Measurements from ENCODE around the gene SLC25A2. TPM values are rescaled to one million over a fixed set of nuclear protein-coding genes. Genes with fewer than 3 reads are reported as not detected.

Gene SLC25A2
- total RNA-seq, 4 donors from 2014 or later, result 0.85 to 2.3 (median 1.0) TPM

GRCh38 chr5:141319699-141320098 lies 15.8 kb upstream of the SLC25A2 start:
- no peak for TF ChIP-seq CTCF (IDR thresholded peaks at IDR 0.05; ENCODE audit: low read depth)

GRCh38 chr5:141319202-141319601 lies 15.4 kb upstream of the SLC25A2 start:
- TF ChIP-seq CTCF (IDR thresholded peaks at IDR 0.05; ENCODE audit: low read depth), result no peak

GRCh38 chr5:141313711-141314110 lies 9.9 kb upstream of the SLC25A2 start:
- TF ChIP-seq CTCF (IDR thresholded peaks at IDR 0.05; ENCODE audit: low read depth), result no peak

GRCh38 chr5:141306630-141307029 lies 2.8 kb upstream of the SLC25A2 start:
- TF ChIP-seq CTCF (IDR thresholded peaks at IDR 0.05; ENCODE audit: low read depth), result no peak

- no peak for TF ChIP-seq CTCF (IDR thresholded peaks at IDR 0.05; ENCODE audit: low read depth)
Measured at GRCh38 chr5:141298376-141298775, 5.5 kb downstream of the SLC25A2 start.

GRCh38 chr5:141272906-141273305 lies 30.9 kb downstream of the SLC25A2 start:
- no peak for TF ChIP-seq CTCF (IDR thresholded peaks at IDR 0.05; ENCODE audit: low read depth)

GRCh38 chr5:141269195-141269594 lies 34.7 kb downstream of the SLC25A2 start:
- TF ChIP-seq CTCF (IDR thresholded peaks at IDR 0.05; ENCODE audit: low read depth), result no peak

- no peak for TF ChIP-seq CTCF (IDR thresholded peaks at IDR 0.05; ENCODE audit: low read depth)
Measured at GRCh38 chr5:141261238-141261546, 42.7 kb downstream of the SLC25A2 start.
